Gastroesophageal sphincter (tissue), 3 donors: ENCODE measurements around the gene ZNF771.
A peak's percentile ranks its signal among the peaks of the same experiment; 100 is the strongest.

Source experiments
- POLR2AphosphoS5 ChIP-seq: sonication (generic); formaldehyde crosslinking; IDR thresholded peaks from one replicate; pipeline ENCODE4 v1.6.1; 2017; ENCODE audit warnings: antibody characterized with exemption
- TF ChIP-seq, protein P1 (sequence below), 4 experiments: fragments of 200-600 bp in 2 of 4; fragments of 450-650 bp in 2 of 4; sonication (generic) in 1 of 4; IDR thresholded peaks; one replicate each; pipeline ENCODE4 v1.5.1; 2017 to 2019; ENCODE audit warnings: antibody characterized with exemption in 4 of 4, mild to moderate bottlenecking in 2 of 4, moderate library complexity in 2 of 4

DNA sequence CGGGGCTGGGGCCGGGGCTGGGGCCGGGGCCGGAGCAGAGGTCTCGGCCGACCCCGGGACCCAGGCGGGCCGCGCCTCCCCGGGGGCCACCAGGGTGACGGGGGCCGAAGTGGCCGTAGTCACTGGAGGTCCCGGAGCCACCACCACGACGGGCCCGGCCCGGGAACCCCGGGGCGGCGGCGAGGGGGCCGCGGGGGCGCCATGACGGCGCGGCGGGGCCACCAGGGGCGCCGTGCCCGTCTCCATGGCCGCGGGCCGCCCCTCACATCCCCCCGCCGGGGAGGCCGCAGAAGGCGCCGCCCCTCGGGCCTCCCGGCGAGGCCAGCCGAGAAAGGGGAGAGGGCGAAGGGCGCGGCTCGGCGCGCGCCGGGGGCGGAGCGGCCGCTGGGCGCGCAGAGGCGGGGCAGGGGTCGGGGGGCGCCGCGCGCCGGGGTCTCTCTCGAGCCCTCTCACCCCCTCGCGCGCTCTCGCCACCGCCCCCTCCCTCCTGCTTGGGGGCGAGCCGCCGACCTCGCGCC lies 37.4 kb upstream of the ZNF771 start:
- TF ChIP-seq, protein P1, sequence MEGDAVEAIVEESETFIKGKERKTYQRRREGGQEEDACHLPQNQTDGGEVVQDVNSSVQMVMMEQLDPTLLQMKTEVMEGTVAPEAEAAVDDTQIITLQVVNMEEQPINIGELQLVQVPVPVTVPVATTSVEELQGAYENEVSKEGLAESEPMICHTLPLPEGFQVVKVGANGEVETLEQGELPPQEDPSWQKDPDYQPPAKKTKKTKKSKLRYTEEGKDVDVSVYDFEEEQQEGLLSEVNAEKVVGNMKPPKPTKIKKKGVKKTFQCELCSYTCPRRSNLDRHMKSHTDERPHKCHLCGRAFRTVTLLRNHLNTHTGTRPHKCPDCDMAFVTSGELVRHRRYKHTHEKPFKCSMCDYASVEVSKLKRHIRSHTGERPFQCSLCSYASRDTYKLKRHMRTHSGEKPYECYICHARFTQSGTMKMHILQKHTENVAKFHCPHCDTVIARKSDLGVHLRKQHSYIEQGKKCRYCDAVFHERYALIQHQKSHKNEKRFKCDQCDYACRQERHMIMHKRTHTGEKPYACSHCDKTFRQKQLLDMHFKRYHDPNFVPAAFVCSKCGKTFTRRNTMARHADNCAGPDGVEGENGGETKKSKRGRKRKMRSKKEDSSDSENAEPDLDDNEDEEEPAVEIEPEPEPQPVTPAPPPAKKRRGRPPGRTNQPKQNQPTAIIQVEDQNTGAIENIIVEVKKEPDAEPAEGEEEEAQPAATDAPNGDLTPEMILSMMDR (IDR thresholded peaks at IDR 0.05) = peak in 2 of 4 experiments; percentile 20 to 31
- TF ChIP-seq POLR2AphosphoS5 = no peak
